22Rv1 (cell line): ENCODE results near the gene ZIC3.

ENCODE experiments used
- H3K27ac ChIP-seq: fragments of 450-650 bp; 2 replicates; pipeline ENCODE4 v1.5.1; 2017
- ZFX ChIP-seq: fragments of 450-650 bp; IDR thresholded peaks from 2 replicates; pipeline ENCODE4 v1.6.1; 2017; ENCODE audit warnings: antibody characterized with exemption, borderline replicate concordance
- TF ChIP-seq, protein P1 (sequence below): fragments of 450-650 bp; IDR thresholded peaks from 2 replicates; pipeline ENCODE4 v1.5.1; 2017; ENCODE audit warnings: mild to moderate bottlenecking

ZIC3 gene

DNA sequence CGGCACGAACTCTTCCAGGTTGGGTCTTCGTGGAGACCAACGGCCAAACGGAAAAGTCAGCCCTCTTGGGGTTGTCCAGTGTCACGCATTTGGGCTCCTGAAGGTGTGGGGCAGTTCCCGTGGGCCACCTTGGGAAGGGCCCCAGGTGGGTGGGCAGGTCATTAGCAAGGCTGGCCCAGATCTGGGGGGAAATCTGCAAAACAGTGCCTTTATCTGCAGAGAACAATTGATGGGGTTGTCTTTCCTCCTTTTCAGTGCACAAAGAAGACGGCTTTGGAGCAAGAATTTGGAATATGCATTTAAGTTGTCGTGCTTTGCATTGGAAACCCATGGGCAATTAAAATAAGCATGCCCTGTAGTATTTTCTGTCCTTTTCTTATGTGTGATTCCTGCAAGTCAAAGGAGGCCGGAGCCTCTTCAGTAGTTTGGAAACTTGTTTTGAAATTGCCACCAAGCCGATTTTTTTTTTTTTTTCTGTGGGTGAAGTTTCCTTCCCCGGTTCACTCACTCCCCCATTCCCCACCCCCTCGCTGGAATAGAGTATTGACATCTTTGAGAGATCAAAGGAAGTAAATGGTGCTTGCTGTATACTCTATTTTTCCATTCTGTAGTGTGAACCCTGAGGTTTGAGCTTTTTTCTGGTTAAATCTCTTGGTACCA, 9.8 kb downstream of the ZIC3 start:
- no peak overlapping the region for H3K27ac ChIP-seq
- TF ChIP-seq, protein P1, sequence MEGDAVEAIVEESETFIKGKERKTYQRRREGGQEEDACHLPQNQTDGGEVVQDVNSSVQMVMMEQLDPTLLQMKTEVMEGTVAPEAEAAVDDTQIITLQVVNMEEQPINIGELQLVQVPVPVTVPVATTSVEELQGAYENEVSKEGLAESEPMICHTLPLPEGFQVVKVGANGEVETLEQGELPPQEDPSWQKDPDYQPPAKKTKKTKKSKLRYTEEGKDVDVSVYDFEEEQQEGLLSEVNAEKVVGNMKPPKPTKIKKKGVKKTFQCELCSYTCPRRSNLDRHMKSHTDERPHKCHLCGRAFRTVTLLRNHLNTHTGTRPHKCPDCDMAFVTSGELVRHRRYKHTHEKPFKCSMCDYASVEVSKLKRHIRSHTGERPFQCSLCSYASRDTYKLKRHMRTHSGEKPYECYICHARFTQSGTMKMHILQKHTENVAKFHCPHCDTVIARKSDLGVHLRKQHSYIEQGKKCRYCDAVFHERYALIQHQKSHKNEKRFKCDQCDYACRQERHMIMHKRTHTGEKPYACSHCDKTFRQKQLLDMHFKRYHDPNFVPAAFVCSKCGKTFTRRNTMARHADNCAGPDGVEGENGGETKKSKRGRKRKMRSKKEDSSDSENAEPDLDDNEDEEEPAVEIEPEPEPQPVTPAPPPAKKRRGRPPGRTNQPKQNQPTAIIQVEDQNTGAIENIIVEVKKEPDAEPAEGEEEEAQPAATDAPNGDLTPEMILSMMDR, result no peak
- no peak for TF ChIP-seq ZFX

DNA sequence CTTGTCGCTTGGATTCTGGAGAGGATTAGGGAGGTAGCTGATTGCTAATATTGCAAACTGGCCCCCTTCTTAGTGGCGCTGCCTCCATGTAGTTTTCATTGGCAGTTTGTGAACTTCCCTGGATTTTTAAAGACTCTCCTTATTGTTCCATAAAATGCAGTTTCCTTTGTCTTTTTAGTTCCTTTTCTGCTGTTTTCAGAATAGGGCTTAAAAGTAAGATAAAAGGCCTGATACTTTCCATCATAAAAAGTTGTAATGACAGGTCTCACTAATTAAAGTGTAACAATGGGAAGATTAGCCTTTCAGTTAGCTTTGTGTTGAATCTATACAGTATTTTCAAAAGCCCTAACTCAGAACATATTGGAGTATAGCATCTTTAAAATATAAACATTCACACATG, 21.2 kb downstream of the ZIC3 start:
- H3K27ac ChIP-seq, result no peak overlapping the region
- no peak for TF ChIP-seq ZFX
- TF ChIP-seq, protein P1, result no peak

DNA sequence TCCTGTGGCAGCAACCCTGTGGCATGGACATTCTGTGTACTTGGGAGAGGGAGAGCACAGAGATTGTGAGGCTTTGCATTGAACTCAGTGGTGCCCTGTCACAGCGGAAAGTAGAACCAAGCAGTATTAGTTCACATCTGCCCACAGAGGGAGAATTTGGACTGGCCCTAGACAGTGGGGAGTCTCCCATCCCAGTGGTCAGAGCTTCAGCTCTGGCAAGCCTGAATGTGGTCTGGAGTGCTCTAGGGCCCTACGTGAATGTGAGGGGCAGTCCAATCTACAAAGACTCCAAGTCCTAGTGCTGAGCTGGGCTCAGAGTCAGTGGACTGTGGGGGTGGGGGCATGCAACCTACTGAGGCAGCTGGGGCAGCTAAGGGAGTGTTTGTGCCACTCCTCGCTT, 34.8 kb downstream of the ZIC3 start:
- H3K27ac ChIP-seq, result no peak overlapping the region
- TF ChIP-seq, protein P1, result no peak
- TF ChIP-seq ZFX, result no peak
